Measurements from ENCODE around the gene ZMYM4. TPM values are rescaled to one million over a fixed set of nuclear protein-coding genes. Genes with fewer than 3 reads are reported as not detected.

The ZMYM4 gene
- total and polyA plus RNA-seq, 11 donors = 8.0 to 44.3 (median 32.2) TPM

- Histone ChIP-seq H3K27me3 (no peaks in the 10 kb centered on the region), H3K9me3 (no peaks in the 10 kb centered on the region), H3K36me3 (peaks cover 0 to 91% (median 79%) of the 10 kb centered on the region in 9 donors), H3K27ac (no peak overlapping the region), H3K4me1 (peaks cover 0 to 16% (median 0%) of the 10 kb centered on the region in 12 donors), H3K4me3 (no peak overlapping the region)
- ATAC-seq = peak in 3 of 4 donors; percentile 32 to 77 (median 64)
- TF ChIP-seq POLR2A (IDR thresholded peaks at IDR 0.05) (no peak), CTCF (IDR thresholded peaks at IDR 0.05) (no peak)
- intact Hi-C loops (cut with DNase I) = no loop called here
- DNase-seq = no peak
- 46 to 70% (median 65%) methylated on average over 1 of the region's 1 CpG for WGBS, 4 donors
These were observed 197.6 kb downstream of the ZMYM4 start for GRCh38 chr1:35466120-35466519.

GRCh38 chr1:35470977-35471613 lies 202.6 kb downstream of the ZMYM4 start:
- Histone ChIP-seq H3K9me3 (no peaks in the 10 kb centered on the region), H3K4me1 (peaks cover 0 to 17% (median 0%) of the 10 kb centered on the region in 12 donors), H3K27me3 (no peaks in the 10 kb centered on the region), H3K27ac (peak overlapping the region in 1 of 12 donors; percentile 2), H3K36me3 (peaks cover 0 to 90% (median 73%) of the 10 kb centered on the region in 9 donors), H3K4me3 (no peak overlapping the region)
- intact Hi-C loops (cut with DNase I) = no loop called here
- 85 to 89% (median 85%) methylated on average over 4 of the region's 4 CpGs for WGBS, 4 donors
- DNase-seq = no peak
- ATAC-seq = peak in 2 of 4 donors; percentile 56 to 59
- TF ChIP-seq CTCF (IDR thresholded peaks at IDR 0.05) (no peak), POLR2A (IDR thresholded peaks at IDR 0.05) (no peak)

Other genes starting within 250 kb of the ZMYM4 start
- gene ZMYM6, start 236.8 kb upstream of the ZMYM4 start, total RNA-seq = 10 to 100 TPM in 7 of 9 donors, 1 to 10 TPM in 2; 6.1 to 19.7 (median 14.5) TPM
- 10 to 100 TPM in 1 of 2 donors, 1 to 10 TPM in 1; 9.1 to 11.3 TPM for gene ZMYM6, start 236.8 kb upstream of the ZMYM4 start, polyA plus RNA-seq
- 1 to 10 TPM; 3.8 to 9.7 (median 7.4) TPM for gene ZMYM1, start 189.3 kb upstream of the ZMYM4 start, total RNA-seq
- gene ZMYM1, start 189.3 kb upstream of the ZMYM4 start, polyA plus RNA-seq = 1 to 10 TPM; 2.0 to 3.7 TPM
- gene SFPQ, start 75.6 kb upstream of the ZMYM4 start, total RNA-seq = 100 to 1,000 TPM in 2 of 9 donors, 10 to 100 TPM in 7; 58.6 to 114 (median 76.4) TPM
- gene SFPQ, start 75.6 kb upstream of the ZMYM4 start, polyA plus RNA-seq = 100 to 1,000 TPM in 1 of 2 donors, 10 to 100 TPM in 1; 74.9 to 103 TPM